Spleen (tissue), 11 donors: ENCODE measurements around the gene RYR1. TPM values are rescaled to one million over a fixed set of nuclear protein-coding genes. Genes with fewer than 3 reads are reported as not detected.

Experiments used
- DNase-seq: peaks from one replicate; pipeline ENCODE4 v3.0.0-alpha.2; 2020
- H3K27ac ChIP-seq, 8 donors: fragments of 200-600 bp; sonication (generic) in 7 of 8; 1 replicate in 4 of 8; 2 replicates in 4 of 8; pipeline versions ENCODE4 v1.5.0 to v1.8.0; 2016 to 2021; ENCODE audit warnings: inconsistent platforms in 4 of 8, mild to moderate bottlenecking in 4 of 8, moderate library complexity in 1 of 8
- H3K27me3 ChIP-seq, 7 donors: fragments of 200-600 bp; sonication (generic) in 6 of 7; replicated peaks in 1 of 7; 1 replicate in 4 of 7; 2 replicates in 3 of 7; pipeline versions ENCODE4 v1.5.0 to v1.8.0; 2016 to 2021; ENCODE audit warnings: inconsistent platforms in 3 of 7, mild to moderate bottlenecking in 1 of 7
- H3K36me3 ChIP-seq, 6 donors: fragments of 200-600 bp; sonication (generic) in 5 of 6; 1 replicate in 4 of 6; 2 replicates in 2 of 6; pipeline versions ENCODE4 v1.5.0 to v1.8.0; 2016 to 2021; ENCODE audit warnings: inconsistent platforms in 2 of 6
- H3K4me1 ChIP-seq, 6 donors: fragments of 200-600 bp; sonication (generic) in 5 of 6; 1 replicate in 3 of 6; 2 replicates in 3 of 6; pipeline versions ENCODE4 v1.5.0 to v1.8.0; 2016 to 2021; ENCODE audit warnings: inconsistent platforms in 3 of 6
- H3K4me3 ChIP-seq, 8 donors: fragments of 200-600 bp; sonication (generic) in 7 of 8; 1 replicate in 4 of 8; 2 replicates in 4 of 8; pipeline versions ENCODE4 v1.5.0 to v1.8.0; 2016 to 2021; ENCODE audit warnings: inconsistent platforms in 4 of 8, mild to moderate bottlenecking in 4 of 8, moderate library complexity in 2 of 8
- H3K9me3 ChIP-seq, 8 donors: fragments of 200-600 bp; sonication (generic) in 7 of 8; 1 replicate in 4 of 8; 2 replicates in 4 of 8; pipeline versions ENCODE4 v1.5.0 to v1.8.0; 2016 to 2021; ENCODE audit warnings: inconsistent platforms in 4 of 8
- CTCF ChIP-seq, 11 experiments: fragments of 200-600 bp in 7 of 11; fragments of 450-650 bp in 4 of 11; sonication (generic) in 4 of 11; IDR thresholded peaks in 8 of 11; conservative IDR thresholded peaks in 3 of 11; 1 replicate in 7 of 11; 2 replicates in 4 of 11; pipeline versions ENCODE4 v1.4.0 to v1.8.0; 2016 to 2021; ENCODE audit warnings: antibody characterized with exemption in 11 of 11, inconsistent platforms in 4 of 11, mild to moderate bottlenecking in 1 of 11
- POLR2A ChIP-seq, 3 donors: fragments of 450-650 bp; IDR thresholded peaks; one replicate each; pipeline ENCODE4 v1.5.1; 2017; ENCODE audit warnings: antibody characterized with exemption in 3 of 3, mild to moderate bottlenecking in 1 of 3
- POLR2AphosphoS5 ChIP-seq, 3 donors: sonication (generic); formaldehyde crosslinking; IDR thresholded peaks; one replicate each; pipeline ENCODE4 v1.5.1; 2017; ENCODE audit warnings: antibody characterized with exemption in 3 of 3
- WGBS, 5 donors: extraction: QIAGEN DNeasy Blood & Tissue Kit in 3 of 5; methylation state at CpG; one replicate each; pipeline versions ENCODE4 v1.1.5 to v1.1.7; 2013 to 2018; 5-methylcytosine and 5-hydroxymethylcytosine counted together
- intact Hi-C: fragments of 100-400 bp; cut with DNase I; formaldehyde crosslinking; loops from one replicate; pipeline ENCODE4 v1.15.0; 2023; ENCODE audit warnings: low total_unique reads
- polyA plus RNA-seq, 3 donors: library from polyadenylated mRNA; stranded (reverse); fragments of 200-250 nt; gene quantifications; one replicate each; pipeline ENCODE4 v1.2.1, GENCODE V29; 2013
- total RNA-seq, 7 donors: library from RNA; depleted of rRNA in 3 of 7; stranded (reverse); fragments of >200 nt in 3 of 7; fragmentation: NEBNext Ultra II Directional in 4 of 7; extraction: Animal tissue kit (Norgen Biotek cat#: 25700) in 4 of 7; gene quantifications; one replicate each; pipeline versions ENCODE4 v1.1.0 to v1.2.1, GENCODE V29; 2016 to 2021
- donor health status: healthy with polysubstance abuse.
- donor health status: DM: no; HTN: no; CAD: no; lungs with moderate emphysema.
- donor health status: DM: no; HTN: no; CAD: no.
- donor health status: Bipolar disorder and iron deficiency.
- donor health status: healthy.
- donor health status: DM: no; HTN: no; CAD: no.
- donor health status: DM: yes; HTN: yes; CAD: no.

Gene RYR1
- total and polyA plus RNA-seq, 10 donors = 0.32 to 3.2 (median 1.3) TPM

- TF ChIP-seq POLR2A (IDR thresholded peaks at IDR 0.05) (no peak), POLR2AphosphoS5 (IDR thresholded peaks at IDR 0.05) (peak in 2 of 3 donors; percentile 11 to 46)
- intact Hi-C loops = no loop called here
- H3K4me1 ChIP-seq = peaks cover 30 to 52% (median 42%) of the 10 kb centered on the region in 6 donors
Observed at GRCh38 chr19:38385057-38385803, 48.3 kb upstream of the RYR1 start.

GRCh38 chr19:38385804-38386257 lies 47.7 kb upstream of the RYR1 start:
- DNase-seq = no peak
- Histone ChIP-seq H3K36me3 (peaks cover 3 to 56% (median 42%) of the 10 kb centered on the region in 6 donors), H3K27me3 (peaks cover 0 to 77% (median 48%) of the 10 kb centered on the region in 7 donors), H3K9me3 (no peaks in the 10 kb centered on the region), H3K27ac (no peak overlapping the region), H3K4me3 (peak overlapping the region in 3 of 8 donors; percentile 3 to 73 (median 41)), H3K4me1 (peaks cover 30 to 52% (median 42%) of the 10 kb centered on the region in 6 donors)
- no peak for TF ChIP-seq POLR2A (IDR thresholded peaks at IDR 0.05)
- TF ChIP-seq POLR2AphosphoS5 (IDR thresholded peaks at IDR 0.05) = peak in 1 of 3 donors; percentile 24
- intact Hi-C loops = no loop called here
- 34 to 65% (median 36%) methylated on average over 17 to 40 of the region's 40 CpGs for WGBS, 5 donors

More at GRCh38 chr19:38385057-38385803, 48.3 kb upstream of the RYR1 start:
- no peak for DNase-seq
- H3K27ac ChIP-seq = no peak overlapping the region
- H3K27me3 ChIP-seq = peaks cover 0 to 72% (median 48%) of the 10 kb centered on the region in 7 donors
- no peaks in the 10 kb centered on the region for H3K9me3 ChIP-seq
- peak overlapping the region in 1 of 8 donors; percentile 73 for H3K4me3 ChIP-seq
- peaks cover 3 to 62% (median 46%) of the 10 kb centered on the region in 6 donors for H3K36me3 ChIP-seq
- 78 to 88% (median 87%) methylated on average over 31 to 40 of the region's 40 CpGs for WGBS, 5 donors

- WGBS, 5 donors = 26 to 65% (median 38%) methylated on average over 20 to 61 of the region's 61 CpGs
- Histone ChIP-seq H3K27me3 (peaks cover 0 to 78% (median 48%) of the 10 kb centered on the region in 7 donors), H3K36me3 (peaks cover under 1 to 50% (median 36%) of the 10 kb centered on the region in 6 donors), H3K9me3 (no peaks in the 10 kb centered on the region), H3K27ac (no peak overlapping the region), H3K4me1 (peaks cover 30 to 52% (median 42%) of the 10 kb centered on the region in 6 donors), H3K4me3 (peak overlapping the region in 5 of 8 donors; percentile 41 to 73 (median 49))
- TF ChIP-seq CTCF (IDR thresholded peaks at IDR 0.05 in 8 of 11, conservative IDR thresholded peaks at IDR 0.05 in 3 of 11) (no peak), POLR2AphosphoS5 (IDR thresholded peaks at IDR 0.05) (peak in 1 of 3 donors; percentile 21), POLR2A (IDR thresholded peaks at IDR 0.05) (no peak)
- intact Hi-C loops = no loop called here
- DNase-seq = no peak
Observed at GRCh38 chr19:38386300-38386970, 47.1 kb upstream of the RYR1 start.

GRCh38 chr19:38386971-38387549 lies 46.4 kb upstream of the RYR1 start:
- Histone ChIP-seq H3K4me1 (peaks cover 30 to 52% (median 42%) of the 10 kb centered on the region in 6 donors), H3K27ac (peak overlapping the region in 3 of 8 donors; percentile 57 to 75 (median 69)), H3K27me3 (peaks cover 0 to 84% (median 48%) of the 10 kb centered on the region in 7 donors), H3K36me3 (peaks cover 0 to 44% (median 29%) of the 10 kb centered on the region in 6 donors), H3K9me3 (no peaks in the 10 kb centered on the region), H3K4me3 (peak overlapping the region in 6 of 8 donors; percentile 41 to 73 (median 46))
- DNase-seq = peak; percentile 85
- 3 to 10% (median 5%) methylated on average over 21 to 36 of the region's 36 CpGs for WGBS, 5 donors
- intact Hi-C loops = no loop called here
- TF ChIP-seq POLR2AphosphoS5 (IDR thresholded peaks at IDR 0.05) (peak in 1 of 3 donors; percentile 11), POLR2A (IDR thresholded peaks at IDR 0.05) (no peak)
